ENCODE results near the gene MON1B.
A peak's percentile ranks its signal among the peaks of the same experiment; 100 is the strongest.

MON1B gene

DNA sequence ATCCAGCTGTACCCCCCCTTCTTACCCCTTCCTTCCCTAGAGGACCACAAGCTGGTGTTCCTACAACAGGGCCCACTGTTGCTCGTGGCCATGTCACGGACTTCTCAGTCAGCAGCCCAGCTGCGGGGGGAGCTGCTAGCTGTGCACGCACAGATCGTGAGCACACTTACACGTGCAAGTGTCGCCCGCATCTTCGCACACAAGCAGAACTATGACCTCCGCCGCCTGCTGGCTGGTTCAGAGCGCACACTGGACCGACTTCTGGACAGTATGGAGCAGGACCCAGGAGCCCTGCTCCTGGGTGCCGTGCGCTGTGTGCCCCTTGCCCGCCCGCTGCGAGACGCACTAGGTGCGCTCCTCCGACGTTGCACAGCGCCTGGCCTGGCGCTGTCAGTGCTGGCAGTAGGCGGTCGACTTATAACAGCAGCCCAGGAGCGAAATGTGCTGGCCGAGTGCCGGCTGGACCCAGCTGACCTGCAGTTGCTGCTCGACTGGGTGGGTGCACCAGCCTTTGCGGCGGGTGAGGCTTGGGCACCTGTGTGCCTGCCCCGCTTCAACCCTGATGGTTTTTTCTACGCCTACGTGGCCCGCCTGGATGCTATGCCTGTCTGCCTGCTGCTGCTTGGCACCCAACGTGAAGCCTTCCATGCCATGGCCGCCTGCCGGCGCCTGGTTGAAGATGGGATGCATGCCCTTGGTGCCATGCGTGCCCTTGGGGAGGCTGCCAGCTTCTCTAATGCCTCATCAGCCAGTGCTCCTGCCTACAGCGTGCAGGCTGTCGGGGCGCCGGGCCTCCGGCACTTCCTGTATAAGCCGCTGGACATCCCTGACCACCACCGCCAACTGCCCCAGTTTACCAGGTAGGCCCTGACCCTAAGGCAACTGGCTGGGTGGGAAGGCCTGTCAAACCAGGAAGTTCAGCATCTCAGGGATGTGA lies 3.6 kb downstream of the MON1B start:
- H3K9ac ChIP-seq, result no peak overlapping the region
- peaks cover 67 to 75% (median 73%) of the 10 kb centered on the region in 11 experiments for H3K36me3 ChIP-seq
- peaks cover 15 to 42% (median 23%) of the 10 kb centered on the region in 10 experiments for H3K4me1 ChIP-seq
- H4K20me1 ChIP-seq, result peaks cover 14 to 65% (median 49%) of the 10 kb centered on the region in 11 experiments; a peak in 20 of 22 replicates
- 0 out of 22 replicates have a peak overlapping the region, but pooled peaks of 1 of the 11 experiments have one; percentile 4 for H3K4me2 ChIP-seq
- H3K27me3 ChIP-seq, result no peaks in the 10 kb centered on the region
- TF ChIP-seq Cebpa-rat (IDR thresholded peaks at IDR 0.05), result no peak
- H3K4me3 ChIP-seq, result no peak overlapping the region
- no peaks in the 10 kb centered on the region for H3K9me3 ChIP-seq (replicated peaks in 1 of 11)
- no peak overlapping the region for H3K27ac ChIP-seq

DNA sequence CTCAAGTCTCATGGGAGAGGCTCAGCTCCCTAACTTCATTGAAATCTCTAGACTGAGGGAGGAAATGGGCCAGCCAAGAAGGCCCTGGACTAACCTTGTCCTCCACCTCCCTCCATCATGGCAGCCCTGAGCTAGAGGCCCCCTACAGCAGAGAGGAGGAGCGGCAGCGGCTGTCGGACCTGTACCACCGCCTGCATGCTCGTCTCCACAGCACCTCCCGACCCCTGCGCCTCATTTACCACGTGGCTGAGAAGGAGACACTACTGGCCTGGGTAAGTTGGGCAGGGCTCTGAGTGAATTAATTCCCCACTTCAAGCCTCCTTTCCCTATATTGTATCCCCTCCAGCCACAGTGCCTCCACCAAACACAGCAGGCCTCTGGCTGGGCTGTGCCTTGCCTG lies 4.4 kb downstream of the MON1B start:
- H3K4me2 ChIP-seq, result no peak overlapping the region
- TF ChIP-seq Cebpa-rat (IDR thresholded peaks at IDR 0.05), result no peak
- H3K36me3 ChIP-seq, result peaks cover 72 to 82% (median 78%) of the 10 kb centered on the region in 11 experiments

DNA sequence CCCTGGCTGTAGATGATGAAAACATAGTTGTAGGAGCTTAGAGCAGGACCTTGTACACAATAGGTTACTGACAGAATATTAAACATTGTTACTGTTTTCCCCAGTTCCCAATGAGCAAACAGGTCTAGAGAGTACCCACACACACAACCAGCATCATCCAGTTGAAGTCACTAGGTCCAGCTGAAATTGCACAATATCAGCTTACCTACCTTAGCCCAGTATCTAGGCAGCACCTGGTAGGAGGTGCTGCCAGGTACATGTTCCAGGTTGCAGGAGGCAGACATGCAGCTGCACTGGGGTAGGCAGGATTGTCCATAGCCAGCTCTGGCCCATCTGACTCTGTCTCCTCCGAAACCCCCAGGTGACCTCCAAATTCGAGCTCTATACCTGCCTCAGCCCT lies 6.8 kb downstream of the MON1B start:
- peaks cover 14 to 68% (median 49%) of the 10 kb centered on the region in 11 experiments; a peak in 20 of 22 replicates for H4K20me1 ChIP-seq
- no peak overlapping the region for H3K4me3 ChIP-seq
- H3K9ac ChIP-seq, result no peak overlapping the region
- no peak overlapping the region for H3K27ac ChIP-seq
- H3K36me3 ChIP-seq, result peaks cover 79 to 96% (median 85%) of the 10 kb centered on the region in 11 experiments
- H3K4me2 ChIP-seq, result no peak overlapping the region
- no peaks in the 10 kb centered on the region for H3K9me3 ChIP-seq (replicated peaks in 1 of 11)
- peaks cover 1 to 29% (median 7%) of the 10 kb centered on the region in 10 experiments; a peak in 19 of 20 replicates for H3K4me1 ChIP-seq
- H3K27me3 ChIP-seq, result no peaks in the 10 kb centered on the region
- peak in 1 of 11 experiments; percentile 66; a peak in 2 of 22 replicates for TF ChIP-seq Cebpa-rat (IDR thresholded peaks at IDR 0.05)

More for the DNA sequence above, 4.4 kb downstream of the MON1B start:
- peaks cover 13 to 40% (median 20%) of the 10 kb centered on the region in 10 experiments for H3K4me1 ChIP-seq
- no peak overlapping the region for H3K4me3 ChIP-seq
- no peak overlapping the region for H3K27ac ChIP-seq
- no peaks in the 10 kb centered on the region for H3K9me3 ChIP-seq (replicated peaks in 1 of 11)
- no peaks in the 10 kb centered on the region for H3K27me3 ChIP-seq
- H4K20me1 ChIP-seq, result peaks cover 14 to 68% (median 49%) of the 10 kb centered on the region in 11 experiments; a peak in 20 of 22 replicates
- H3K9ac ChIP-seq, result no peak overlapping the region

DNA sequence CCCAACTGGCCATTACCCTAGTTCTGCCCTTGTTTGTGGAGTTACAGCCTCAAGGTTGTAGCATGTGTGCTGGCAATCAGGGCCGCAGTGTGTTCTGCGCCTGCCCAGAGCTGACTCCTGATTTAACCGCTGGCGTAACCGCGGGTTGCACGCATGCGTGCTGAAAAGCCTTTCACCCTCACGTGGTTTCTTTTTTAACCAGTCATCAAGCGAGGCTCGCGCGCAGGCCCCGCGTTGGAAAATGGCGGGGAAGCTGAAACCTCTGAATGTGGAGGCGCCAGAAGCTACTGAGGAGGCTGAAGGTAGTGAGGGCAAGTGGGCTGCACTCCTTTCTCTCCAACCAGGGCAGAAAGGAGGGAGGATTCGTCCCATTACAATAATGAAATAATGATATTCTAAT lies 8.2 kb downstream of the MON1B start, which contains the start of gene SYCE1L:
Gene SYCE1L, plus strand, starts transcription at position 198 of the 400 bp plus-strand sequence. Its CDS starts 44 bp downstream, at position 242.
- no peak within 1 kb of the TSS for H3K4me3 ChIP-seq
- H3K27me3 ChIP-seq, result no peaks in the 10 kb centered on the region
- peaks cover 13 to 56% (median 38%) of the 10 kb centered on the region in 11 experiments; a peak in 20 of 22 replicates for H4K20me1 ChIP-seq
- H3K9ac ChIP-seq, result no peak within 1 kb of the TSS
- no peak within 1 kb of the TSS for H3K4me2 ChIP-seq
- TF ChIP-seq Cebpa-rat (IDR thresholded peaks at IDR 0.05), result no peak
- H3K36me3 ChIP-seq, result peaks cover 65 to 82% (median 71%) of the 10 kb centered on the region in 11 experiments
- H3K27ac ChIP-seq, result no peak within 1 kb of the TSS
- peaks cover 0 to 15% (median 0%) of the 10 kb centered on the region in 10 experiments; a peak in 5 of 20 replicates for H3K4me1 ChIP-seq
- no peaks in the 10 kb centered on the region for H3K9me3 ChIP-seq (replicated peaks in 1 of 11)

DNA sequence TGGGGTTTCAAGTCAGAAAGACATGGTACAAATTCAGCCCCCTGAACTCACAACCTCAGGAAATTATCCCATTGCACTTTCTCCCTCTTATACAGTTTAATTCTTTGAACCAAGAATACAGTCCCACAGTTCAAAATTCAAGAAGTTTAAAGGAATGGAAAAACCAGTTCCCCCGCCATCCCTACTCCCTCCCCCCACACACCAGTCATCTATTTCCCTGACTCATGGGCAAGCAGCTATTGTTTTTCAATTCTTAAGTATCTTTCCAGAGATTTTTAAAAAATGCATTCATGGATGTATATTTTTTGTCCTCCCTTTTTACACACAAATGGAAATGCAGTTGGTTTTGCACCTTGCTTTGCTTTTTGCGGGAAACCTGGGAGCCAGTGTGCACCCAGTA lies 15.5 kb downstream of the MON1B start:
- Histone ChIP-seq H3K4me3 (no peak overlapping the region), H3K27me3 (no peaks in the 10 kb centered on the region), H3K27ac (no peak overlapping the region), H3K4me2 (no peak overlapping the region), H4K20me1 (peaks cover 0 to 13% (median 0%) of the 10 kb centered on the region in 11 experiments; a peak in 2 of 22 replicates), H3K9me3 (replicated peaks in 1 of 11) (no peaks in the 10 kb centered on the region), H3K4me1 (peaks cover 0 to 10% (median 3%) of the 10 kb centered on the region in 10 experiments; a peak in 12 of 20 replicates), H3K36me3 (peaks cover 0 to 10% (median 0%) of the 10 kb centered on the region in 11 experiments; a peak in 7 of 22 replicates), H3K9ac (no peak overlapping the region)
- no peak for TF ChIP-seq Cebpa-rat (IDR thresholded peaks at IDR 0.05)

DNA sequence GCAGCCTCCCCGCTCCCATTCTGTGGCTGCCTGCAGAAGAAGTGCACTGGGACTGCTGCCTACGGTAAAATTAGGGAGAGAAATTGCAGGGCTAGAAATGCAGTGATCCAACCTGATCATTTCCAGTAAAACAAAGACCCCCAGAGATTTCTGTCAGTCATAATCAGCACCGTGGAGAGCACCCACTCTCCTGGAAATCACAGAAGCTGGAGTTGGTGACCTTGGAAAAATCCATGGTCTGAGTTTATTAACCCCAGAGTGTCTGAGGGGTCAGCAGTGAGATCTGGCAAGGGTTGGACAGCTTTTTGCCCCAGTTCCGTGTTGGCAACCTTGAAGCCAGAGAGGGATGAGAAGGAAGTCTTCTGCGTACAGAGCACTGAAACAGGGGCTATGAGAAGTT lies 16.0 kb downstream of the MON1B start:
- Histone ChIP-seq H3K4me1 (peaks cover 0 to 14% (median 7%) of the 10 kb centered on the region in 10 experiments; a peak in 12 of 20 replicates), H3K9ac (no peak overlapping the region), H3K27ac (no peak overlapping the region), H3K36me3 (peaks cover 0 to 6% (median 0%) of the 10 kb centered on the region in 11 experiments; a peak in 2 of 22 replicates), H3K27me3 (no peaks in the 10 kb centered on the region), H3K4me2 (no peak overlapping the region), H4K20me1 (peaks cover 0 to 13% (median 0%) of the 10 kb centered on the region in 11 experiments; a peak in 2 of 22 replicates), H3K9me3 (replicated peaks in 1 of 11) (no peaks in the 10 kb centered on the region), H3K4me3 (no peak overlapping the region)
- no peak for TF ChIP-seq Cebpa-rat (IDR thresholded peaks at IDR 0.05)

DNA sequence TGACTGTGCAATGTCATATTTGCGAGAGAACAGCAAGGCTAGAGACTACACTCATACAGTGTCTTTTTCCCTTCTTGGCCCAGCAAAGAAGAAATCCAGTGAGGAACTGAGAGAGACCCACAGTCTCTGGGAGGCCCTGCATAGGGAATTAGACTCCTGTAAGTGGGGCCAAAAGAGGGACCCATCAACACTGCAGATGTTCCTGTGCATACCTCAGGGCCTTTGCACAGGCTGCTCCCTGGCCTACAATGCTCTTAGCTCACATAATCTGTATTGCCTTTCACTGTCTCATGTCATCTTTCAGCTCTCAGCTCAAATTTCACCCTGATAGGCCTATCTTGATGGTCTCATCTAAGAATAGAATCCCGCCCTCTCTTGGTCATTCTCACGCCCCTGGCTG lies 17.4 kb downstream of the MON1B start:
- TF ChIP-seq Cebpa-rat (IDR thresholded peaks at IDR 0.05), result no peak
- H3K27ac ChIP-seq, result no peak overlapping the region
- H3K27me3 ChIP-seq, result no peaks in the 10 kb centered on the region
- no peak overlapping the region for H3K4me3 ChIP-seq
- H3K36me3 ChIP-seq, result no peaks in the 10 kb centered on the region; a peak in 1 of 22 replicates
- H4K20me1 ChIP-seq, result peaks cover 0 to 13% (median 4%) of the 10 kb centered on the region in 11 experiments; a peak in 8 of 22 replicates
- no peak overlapping the region for H3K9ac ChIP-seq
- peaks cover 3 to 18% (median 12%) of the 10 kb centered on the region in 10 experiments; a peak in 19 of 20 replicates for H3K4me1 ChIP-seq
- H3K9me3 ChIP-seq (replicated peaks in 1 of 11), result no peaks in the 10 kb centered on the region
- H3K4me2 ChIP-seq, result no peak overlapping the region

DNA sequence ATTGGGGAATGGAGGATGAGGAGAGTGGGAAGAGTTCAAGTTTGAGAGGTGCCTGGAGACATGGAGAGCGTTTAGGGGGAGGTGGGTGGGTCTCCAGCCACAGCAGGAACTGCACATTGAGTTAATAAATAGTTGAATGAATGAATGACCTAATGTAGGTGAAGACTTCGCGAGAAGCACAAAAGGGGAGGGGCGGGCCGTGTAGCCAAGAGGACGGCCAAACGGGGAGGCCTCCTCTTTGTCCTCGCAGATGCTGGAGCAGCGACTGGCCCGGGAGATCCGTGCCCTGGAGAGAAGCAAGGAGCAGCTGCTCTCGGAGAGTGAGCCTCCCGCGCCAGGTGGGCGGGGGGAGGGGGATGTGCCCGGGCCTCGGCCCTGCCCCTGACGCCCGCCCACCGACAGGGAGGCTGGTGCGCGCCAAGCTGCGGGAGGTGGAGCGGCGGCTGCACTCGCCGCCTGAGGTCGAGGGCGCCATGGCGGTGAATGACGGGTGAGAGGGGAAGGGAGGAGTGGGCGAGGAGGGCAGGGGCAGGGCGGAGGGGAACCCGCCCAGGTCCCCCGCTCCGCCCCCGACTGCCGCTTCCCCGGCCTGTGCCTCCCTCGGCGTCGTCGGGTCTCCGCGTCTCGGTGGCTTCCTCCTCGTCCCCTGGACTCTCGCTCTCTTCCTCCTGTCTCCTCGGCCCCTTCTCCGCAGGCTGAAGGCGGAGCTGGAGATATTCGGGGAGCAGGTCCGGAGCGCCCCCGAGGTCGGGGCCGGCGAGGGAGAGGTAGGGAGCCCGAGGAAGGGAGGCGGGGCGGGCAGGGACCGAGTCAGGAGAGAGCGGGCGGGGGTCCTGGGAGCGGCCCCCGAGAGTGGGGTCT lies 21.1 kb downstream of the MON1B start:
- Histone ChIP-seq H3K36me3 (peaks cover 0 to 30% (median 7%) of the 10 kb centered on the region in 11 experiments; a peak in 8 of 22 replicates), H3K4me2 (peak overlapping the region; percentile 75 to 90 (median 85)), H4K20me1 (peaks cover 0 to 13% (median 7%) of the 10 kb centered on the region in 11 experiments; a peak in 8 of 22 replicates), H3K27ac (peak overlapping the region; percentile 57 to 97 (median 92)), H3K4me1 (peaks cover 21 to 30% (median 23%) of the 10 kb centered on the region in 10 experiments), H3K9me3 (replicated peaks in 1 of 11) (no peaks in the 10 kb centered on the region), H3K9ac (peak overlapping the region; percentile 75 to 97 (median 92)), H3K4me3 (peak overlapping the region; percentile 62 to 91 (median 81)), H3K27me3 (no peaks in the 10 kb centered on the region)
- no peak for TF ChIP-seq Cebpa-rat (IDR thresholded peaks at IDR 0.05)
